Ovary (tissue), 9 donors: Measurements from ENCODE around the gene MIEF1. TPM values are rescaled to one million over a fixed set of nuclear protein-coding genes. Genes with fewer than 3 reads are reported as not detected.

ENCODE experiments used
- DNase-seq, 5 donors: peaks; one replicate each; pipeline ENCODE4 v3.0.0-alpha.2; 2019 to 2020
- H3K27ac ChIP-seq, 2 donors: fragments of 200-600 bp; one replicate each; pipeline versions ENCODE4 v1.5.1 to v1.8.0; 2019 to 2022
- H3K27me3 ChIP-seq: fragments of 200-600 bp; one replicate; pipeline ENCODE4 v1.8.0; 2022
- H3K36me3 ChIP-seq: fragments of 200-600 bp; sonication (generic); one replicate; pipeline ENCODE4 v1.5.1; 2019
- H3K4me1 ChIP-seq: one replicate; pipeline ENCODE4 v1.8.1; 2013; ENCODE audit warnings: mild to moderate bottlenecking, moderate library complexity; ENCODE audit not compliant: insufficient read depth
- H3K4me3 ChIP-seq: fragments of 200-600 bp; sonication (generic); one replicate; pipeline ENCODE4 v1.5.1; 2017
- H3K9me3 ChIP-seq, 2 donors: fragments of 200-600 bp in 1 of 2; sonication (generic) in 1 of 2; one replicate each; pipeline versions ENCODE4 v1.5.1 to v1.8.1; 2013 to 2019; ENCODE audit warnings: mild to moderate bottlenecking in 1 of 2, moderate library complexity in 1 of 2
- CTCF ChIP-seq, 3 donors: fragments of 450-650 bp in 2 of 3; fragments of 200-600 bp in 1 of 3; IDR thresholded peaks; one replicate each; pipeline versions ENCODE4 v1.5.1 to v1.8.0; 2016 to 2022; ENCODE audit warnings: antibody characterized with exemption in 3 of 3, mild to moderate bottlenecking in 1 of 3
- EP300 ChIP-seq: sonication (generic); formaldehyde crosslinking; IDR thresholded peaks from one replicate; pipeline ENCODE4 v1.6.1; 2017; ENCODE audit warnings: antibody characterized with exemption
- POLR2A ChIP-seq: fragments of 450-650 bp; IDR thresholded peaks from one replicate; pipeline ENCODE4 v1.6.1; 2017; ENCODE audit warnings: antibody characterized with exemption, mild to moderate bottlenecking, moderate library complexity
- WGBS, 3 donors: extraction: QIAGEN DNeasy Blood & Tissue Kit in 1 of 3; methylation state at CpG; one replicate each; pipeline versions ENCODE4 v1.1.5 to v1.1.7; 2013 to 2017; 5-methylcytosine and 5-hydroxymethylcytosine counted together
- intact Hi-C, 4 donors: fragments of 100-400 bp; cut with DNase I; formaldehyde crosslinking; loops; one replicate each; pipeline versions ENCODE4 v1.11.0 to v1.15.1; 2022 to 2023
- polyA plus RNA-seq, 2 donors: library from polyadenylated mRNA; stranded (reverse); fragments of 200-250 nt in 1 of 2; fragments of 350-450 nt in 1 of 2; fragmentation: Illumina TruSeq in 1 of 2; extraction: RNeasy Lipid Tissue Mini Kit (QIAGEN cat#74804) in 1 of 2; gene quantifications; one replicate each; pipeline ENCODE4 v1.2.3, GENCODE V29; 2013 to 2014
- total RNA-seq, 7 donors: library from RNA; depleted of rRNA in 2 of 7; stranded (reverse); fragments of >200 nt in 2 of 7; fragmentation: NEBNext Ultra II Directional in 3 of 7; extraction: Animal tissue kit (Norgen Biotek cat#: 25700) in 3 of 7; gene quantifications; one replicate each; pipeline versions ENCODE4 v1.1.0 to v1.2.4, GENCODE V29; 2016 to 2023
- donor health status: DM: no; HTN: no; CAD: no; lungs with moderate emphysema.
- donor health status: DM: no; HTN: no; CAD: no.
- donor health status: Bipolar disorder and iron deficiency.
- donor health status: DM: yes; HTN: yes; CAD: no.
- donor health status: DM: no; HTN: no; CAD: no.
- donor health status: DM: yes; HTN: yes; CAD: no.

The MIEF1 gene
- total and polyA plus RNA-seq, 9 donors, result 11.4 to 23.9 (median 19.9) TPM

- TF ChIP-seq CTCF (IDR thresholded peaks at IDR 0.05) (no peak), POLR2A (no peak), EP300 (no peak)
- 82 to 88% (median 87%) methylated on average over 4 of the region's 4 CpGs for WGBS, 3 donors
- Histone ChIP-seq H3K4me1 (no peaks in the 10 kb centered on the region), H3K27me3 (no peaks in the 10 kb centered on the region), H3K9me3 (no peaks in the 10 kb centered on the region), H3K36me3 (no peaks in the 10 kb centered on the region), H3K27ac (no peak overlapping the region), H3K4me3 (no peak overlapping the region)
- intact Hi-C loops, result no loop called here
- DNase-seq, result no peak
Measured at GRCh38 chr22:39510529-39511149, 8.5 kb downstream of the MIEF1 start.

- intact Hi-C loops, result no loop called here
- H3K27ac ChIP-seq, result no peak overlapping the region
- no peaks in the 10 kb centered on the region for H3K4me1 ChIP-seq
- DNase-seq, result no peak
- no peaks in the 10 kb centered on the region for H3K27me3 ChIP-seq
- H3K9me3 ChIP-seq, result no peaks in the 10 kb centered on the region
- H3K4me3 ChIP-seq, result no peak overlapping the region
- TF ChIP-seq EP300, result no peak
- no peak for TF ChIP-seq POLR2A
- no peak for TF ChIP-seq CTCF (IDR thresholded peaks at IDR 0.05)
- WGBS, 3 donors, result 89 to 95% (median 92%) methylated on average over 13 of the region's 13 CpGs
- H3K36me3 ChIP-seq, result no peaks in the 10 kb centered on the region
Measured at GRCh38 chr22:39511226-39511625, 9.1 kb downstream of the MIEF1 start.

- Histone ChIP-seq H3K4me3 (no peak overlapping the region), H3K27me3 (no peaks in the 10 kb centered on the region), H3K4me1 (no peaks in the 10 kb centered on the region), H3K27ac (no peak overlapping the region), H3K9me3 (no peaks in the 10 kb centered on the region), H3K36me3 (no peaks in the 10 kb centered on the region)
- 85 to 91% (median 85%) methylated on average over 9 to 10 of the region's 10 CpGs for WGBS, 3 donors
- intact Hi-C loops, result no loop called here
- TF ChIP-seq POLR2A (no peak), CTCF (IDR thresholded peaks at IDR 0.05) (no peak), EP300 (no peak)
- DNase-seq, result no peak
Measured at GRCh38 chr22:39512026-39512425, 9.9 kb downstream of the MIEF1 start.

GRCh38 chr22:39513791-39514190 lies 11.7 kb downstream of the MIEF1 start:
- H3K4me1 ChIP-seq, result no peaks in the 10 kb centered on the region
- no peaks in the 10 kb centered on the region for H3K27me3 ChIP-seq
- no peak overlapping the region for H3K4me3 ChIP-seq
- 82 to 91% (median 83%) methylated on average over 18 of the region's 18 CpGs for WGBS, 3 donors
- no peak for DNase-seq
- H3K36me3 ChIP-seq, result no peaks in the 10 kb centered on the region
- no peak for TF ChIP-seq EP300
- no peak for TF ChIP-seq POLR2A
- TF ChIP-seq CTCF (IDR thresholded peaks at IDR 0.05), result no peak
- intact Hi-C loops, result no loop called here
- no peaks in the 10 kb centered on the region for H3K9me3 ChIP-seq
- H3K27ac ChIP-seq, result no peak overlapping the region
